Ascending aorta (tissue), 2 donors: ENCODE results near the gene P2RX2. TPM values are rescaled to one million over a fixed set of nuclear protein-coding genes. Genes with fewer than 3 reads are reported as not detected.

Experiments used
- DNase-seq, 2 donors: peaks; one replicate each; pipeline ENCODE4 v3.0.0-alpha.2; 2019; ENCODE audit warnings: low spot score in 2 of 2
- H3K27ac ChIP-seq, 2 donors: fragments of 200-600 bp; sonication (generic); one replicate each; pipeline ENCODE4 v1.5.1; 2016 to 2017; ENCODE audit warnings: mild to moderate bottlenecking in 1 of 2
- H3K27me3 ChIP-seq: fragments of 200-600 bp; sonication (generic); one replicate; pipeline ENCODE4 v1.5.1; 2017
- H3K36me3 ChIP-seq, 2 donors: fragments of 200-600 bp; sonication (generic); one replicate each; pipeline ENCODE4 v1.5.1; 2016
- H3K4me1 ChIP-seq, 2 donors: fragments of 200-600 bp; sonication (generic); one replicate each; pipeline ENCODE4 v1.5.1; 2016 to 2017; ENCODE audit warnings: mild to moderate bottlenecking in 1 of 2
- H3K4me3 ChIP-seq, 2 donors: fragments of 200-600 bp; sonication (generic); one replicate each; pipeline ENCODE4 v1.5.1; 2016 to 2017; ENCODE audit warnings: mild to moderate bottlenecking in 1 of 2
- H3K9me3 ChIP-seq, 2 donors: fragments of 200-600 bp; sonication (generic); one replicate each; pipeline ENCODE4 v1.5.1; 2016
- CTCF ChIP-seq, 3 experiments: fragments of 200-600 bp in 2 of 3; fragments of 450-650 bp in 1 of 3; sonication (generic) in 2 of 3; IDR thresholded peaks; one replicate each; pipeline ENCODE4 v1.5.1; 2016 to 2019; ENCODE audit warnings: antibody characterized with exemption in 3 of 3, mild to moderate bottlenecking in 1 of 3, moderate library complexity in 1 of 3
- intact Hi-C: fragments of 100-400 bp; cut with DNase I; formaldehyde crosslinking; loops from one replicate; pipeline ENCODE4 v1.15.1; 2023
- total RNA-seq: library from RNA; depleted of rRNA; stranded (reverse); fragments of >200 nt; gene quantifications from one replicate; pipeline ENCODE4 v1.1.0, GENCODE V29; 2016

Gene P2RX2
- total RNA-seq, 1 donor from 2014 or later, result not detected

GRCh38 chr12:132580701-132581292 is 37.8 kb upstream of the P2RX2 start:
- Histone ChIP-seq H3K27ac (no peak overlapping the region), H3K4me1 (no peaks in the 10 kb centered on the region), H3K4me3 (no peak overlapping the region), H3K36me3 (peaks cover 27 to 55% of the 10 kb centered on the region in 2 donors), H3K27me3 (no peaks in the 10 kb centered on the region), H3K9me3 (no peaks in the 10 kb centered on the region)
- no peak for DNase-seq
- TF ChIP-seq CTCF (IDR thresholded peaks at IDR 0.05), result no peak
- intact Hi-C loops, result no loop called here

GRCh38 chr12:132581348-132582057 is 37.1 kb upstream of the P2RX2 start:
- TF ChIP-seq CTCF (IDR thresholded peaks at IDR 0.05), result no peak
- Histone ChIP-seq H3K27me3 (no peaks in the 10 kb centered on the region), H3K36me3 (peaks cover 26 to 53% of the 10 kb centered on the region in 2 donors), H3K9me3 (no peaks in the 10 kb centered on the region), H3K27ac (no peak overlapping the region), H3K4me1 (no peaks in the 10 kb centered on the region), H3K4me3 (no peak overlapping the region)
- no peak for DNase-seq
- intact Hi-C loops, result no loop called here

- peaks cover 21 to 48% of the 10 kb centered on the region in 2 donors for H3K36me3 ChIP-seq
- H3K9me3 ChIP-seq, result no peaks in the 10 kb centered on the region
- intact Hi-C loops, result no loop called here
Observed at GRCh38 chr12:132582058-132582420, 36.5 kb upstream of the P2RX2 start.

GRCh38 chr12:132582582-132583410 is 35.8 kb upstream of the P2RX2 start:
- DNase-seq, result no peak
- intact Hi-C loops, result no loop called here
- H3K27me3 ChIP-seq, result no peaks in the 10 kb centered on the region
- no peaks in the 10 kb centered on the region for H3K4me1 ChIP-seq
- no peaks in the 10 kb centered on the region for H3K9me3 ChIP-seq
- no peak overlapping the region for H3K27ac ChIP-seq
- no peak overlapping the region for H3K4me3 ChIP-seq
- peaks cover 15 to 40% of the 10 kb centered on the region in 2 donors for H3K36me3 ChIP-seq
- no peak for TF ChIP-seq CTCF (IDR thresholded peaks at IDR 0.05)

More at GRCh38 chr12:132582058-132582420, 36.5 kb upstream of the P2RX2 start:
- no peak overlapping the region for H3K27ac ChIP-seq
- H3K4me1 ChIP-seq, result no peaks in the 10 kb centered on the region
- DNase-seq, result no peak
- no peak for TF ChIP-seq CTCF (IDR thresholded peaks at IDR 0.05)
- H3K4me3 ChIP-seq, result no peak overlapping the region
- no peaks in the 10 kb centered on the region for H3K27me3 ChIP-seq

- Histone ChIP-seq H3K4me1 (no peaks in the 10 kb centered on the region), H3K4me3 (no peak overlapping the region), H3K27me3 (no peaks in the 10 kb centered on the region), H3K36me3 (peaks cover 13 to 38% of the 10 kb centered on the region in 2 donors), H3K27ac (no peak overlapping the region), H3K9me3 (no peaks in the 10 kb centered on the region)
- no peak for DNase-seq
- intact Hi-C loops, result no loop called here
- no peak for TF ChIP-seq CTCF (IDR thresholded peaks at IDR 0.05)
Observed at GRCh38 chr12:132583411-132583710, 35.2 kb upstream of the P2RX2 start.
